C4-2B (cell line): ENCODE measurements around the gene ABLIM3.

Experiments used
- ZFX ChIP-seq: fragments of 450-650 bp; IDR thresholded peaks from 2 replicates; pipeline ENCODE4 v1.6.1; 2017
- TF ChIP-seq, protein P1 (sequence below): fragments of 450-650 bp; conservative IDR thresholded peaks from 2 replicates; pipeline ENCODE4 v1.5.1; 2017; ENCODE audit warnings: mild to moderate bottlenecking

DNA sequence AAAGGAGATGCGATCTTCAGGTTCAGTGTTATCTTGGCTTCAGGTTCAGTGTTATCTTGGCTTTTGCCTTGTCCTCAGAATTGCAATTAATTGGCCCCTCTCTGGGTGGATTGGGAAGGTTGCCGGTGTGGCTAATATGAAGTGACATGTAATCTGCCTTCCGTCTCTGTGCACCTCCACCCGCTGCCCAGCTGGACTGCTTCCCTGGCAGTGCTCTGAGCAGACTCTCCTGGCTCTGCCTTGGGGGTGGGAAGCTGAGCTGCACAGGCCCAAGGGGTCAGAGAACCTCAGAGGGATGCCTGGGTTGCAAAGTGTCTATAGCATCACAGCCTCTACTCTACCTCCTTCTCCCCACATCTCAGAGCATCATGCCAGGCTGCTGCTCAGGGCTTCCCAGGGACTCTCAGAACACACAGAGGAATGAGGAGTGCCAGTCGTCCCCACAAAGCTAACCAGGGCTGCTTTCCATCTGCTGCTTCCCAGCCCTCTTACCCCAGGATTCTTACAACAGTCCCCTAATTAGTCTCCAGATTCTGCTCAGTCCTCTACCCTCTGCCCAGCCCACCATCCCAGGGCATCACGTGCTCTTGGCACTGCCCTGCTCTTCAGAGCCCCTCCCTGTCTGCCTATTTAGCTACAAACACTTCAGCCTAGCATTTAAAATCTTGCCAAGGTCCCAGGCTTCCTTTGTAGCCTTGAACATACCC is 76.0 kb downstream of the ABLIM3 start:
- TF ChIP-seq, protein P1, sequence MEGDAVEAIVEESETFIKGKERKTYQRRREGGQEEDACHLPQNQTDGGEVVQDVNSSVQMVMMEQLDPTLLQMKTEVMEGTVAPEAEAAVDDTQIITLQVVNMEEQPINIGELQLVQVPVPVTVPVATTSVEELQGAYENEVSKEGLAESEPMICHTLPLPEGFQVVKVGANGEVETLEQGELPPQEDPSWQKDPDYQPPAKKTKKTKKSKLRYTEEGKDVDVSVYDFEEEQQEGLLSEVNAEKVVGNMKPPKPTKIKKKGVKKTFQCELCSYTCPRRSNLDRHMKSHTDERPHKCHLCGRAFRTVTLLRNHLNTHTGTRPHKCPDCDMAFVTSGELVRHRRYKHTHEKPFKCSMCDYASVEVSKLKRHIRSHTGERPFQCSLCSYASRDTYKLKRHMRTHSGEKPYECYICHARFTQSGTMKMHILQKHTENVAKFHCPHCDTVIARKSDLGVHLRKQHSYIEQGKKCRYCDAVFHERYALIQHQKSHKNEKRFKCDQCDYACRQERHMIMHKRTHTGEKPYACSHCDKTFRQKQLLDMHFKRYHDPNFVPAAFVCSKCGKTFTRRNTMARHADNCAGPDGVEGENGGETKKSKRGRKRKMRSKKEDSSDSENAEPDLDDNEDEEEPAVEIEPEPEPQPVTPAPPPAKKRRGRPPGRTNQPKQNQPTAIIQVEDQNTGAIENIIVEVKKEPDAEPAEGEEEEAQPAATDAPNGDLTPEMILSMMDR: no peak
- TF ChIP-seq ZFX: no peak
